Astrocyte (in vitro differentiated cells and primary cell): ENCODE results near the gene GTF3C6. TPM values are rescaled to one million over a fixed set of nuclear protein-coding genes. Genes with fewer than 3 reads are reported as not detected.

Source experiments
- DNase-seq: peaks from one replicate; pipeline ENCODE4 v3.0.0-alpha.2; 2010; ENCODE audit warnings: low read depth
- FAIRE-seq: peaks from 2 replicates; lab custom pipeline; 2011; peaks lifted over from hg19 to GRCh38; lab: Jason Lieb, UNC
- H2AFZ ChIP-seq: 2 replicates; pipeline ENCODE4 v1.6.0; 2012; ENCODE audit warnings: low read depth, low read length, inconsistent platforms
- H3K27ac ChIP-seq: 2 replicates; pipeline ENCODE4 v1.5.1; 2011; ENCODE audit warnings: low read depth, low read length, inconsistent platforms
- H3K27me3 ChIP-seq: 2 replicates; pipeline ENCODE4 v1.6.0; 2011; ENCODE audit warnings: low read length, inconsistent platforms; ENCODE audit not compliant: insufficient read depth
- H3K36me3 ChIP-seq: 2 replicates; pipeline ENCODE4 v1.5.1; 2011; ENCODE audit warnings: low read length, inconsistent platforms; ENCODE audit not compliant: insufficient read depth
- H3K4me1 ChIP-seq: 2 replicates; pipeline ENCODE4 v1.5.1; 2011; ENCODE audit warnings: low read length, inconsistent platforms; ENCODE audit not compliant: insufficient read depth
- H3K4me2 ChIP-seq: 2 replicates; pipeline ENCODE4 v1.6.0; 2012; ENCODE audit warnings: low read length, inconsistent platforms
- H3K4me3 ChIP-seq: 2 replicates; pipeline ENCODE4 v1.5.1; 2011; ENCODE audit warnings: low read depth, mild to moderate bottlenecking, low read length, inconsistent platforms; ENCODE audit not compliant: insufficient read depth
- H3K79me2 ChIP-seq: 2 replicates; pipeline ENCODE4 v1.6.0; 2012; ENCODE audit warnings: mild to moderate bottlenecking, low read length, inconsistent platforms; ENCODE audit not compliant: insufficient read depth
- H3K9ac ChIP-seq: 2 replicates; pipeline ENCODE4 v1.6.0; 2012; ENCODE audit warnings: mild to moderate bottlenecking, low read length, inconsistent platforms
- H3K9me3 ChIP-seq: 2 replicates; pipeline ENCODE4 v1.5.1; 2012; ENCODE audit warnings: low read depth, mild to moderate bottlenecking, low read length, inconsistent platforms; ENCODE audit not compliant: insufficient read depth
- H4K20me1 ChIP-seq: 2 replicates; pipeline ENCODE4 v1.6.0; 2012; ENCODE audit warnings: low read length, inconsistent platforms; ENCODE audit not compliant: insufficient read depth
- H3K27ac Mint-ChIP-seq: one replicate; pipeline ENCODE4 v1.8.0; 2021; ENCODE audit warnings: mild to moderate bottlenecking, mixed read lengths; ENCODE audit not compliant: unreplicated experiment
- H3K27me3 Mint-ChIP-seq: one replicate; pipeline ENCODE4 v1.8.0; 2021; ENCODE audit warnings: low read depth, mixed read lengths; ENCODE audit not compliant: unreplicated experiment
- H3K36me3 Mint-ChIP-seq: one replicate; pipeline ENCODE4 v1.8.0; 2021; ENCODE audit warnings: low read depth, mixed read lengths; ENCODE audit not compliant: unreplicated experiment
- H3K4me1 Mint-ChIP-seq: one replicate; pipeline ENCODE4 v1.8.0; 2021; ENCODE audit warnings: low read depth, mixed read lengths; ENCODE audit not compliant: unreplicated experiment
- H3K4me3 Mint-ChIP-seq: one replicate; pipeline ENCODE4 v1.8.0; 2021; ENCODE audit warnings: mild to moderate bottlenecking, moderate library complexity, mixed read lengths; ENCODE audit not compliant: unreplicated experiment
- H3K9me3 Mint-ChIP-seq: one replicate; pipeline ENCODE4 v1.8.0; 2021; ENCODE audit warnings: mild to moderate bottlenecking, mixed read lengths; ENCODE audit not compliant: unreplicated experiment
- CTCF ChIP-seq: IDR thresholded peaks from 2 replicates; pipeline ENCODE4 v1.5.1; 2011; ENCODE audit warnings: low read depth, mild to moderate bottlenecking, inconsistent platforms, low read length, moderate library complexity; ENCODE audit not compliant: insufficient read depth
- EZH2 ChIP-seq: IDR thresholded peaks from 2 replicates; pipeline ENCODE4 v1.6.1; 2012; ENCODE audit warnings: mild to moderate bottlenecking, low read length, inconsistent platforms; ENCODE audit not compliant: insufficient read depth
- total RNA-seq: library from RNA; stranded (reverse); gene quantifications from 2 replicates; pipeline ENCODE4 v1.2.1, GENCODE V29; 2021

Gene GTF3C6
- total RNA-seq, 1 donor from 2014 or later, result 116 TPM

- peaks cover 11% of the 10 kb centered on the region for H4K20me1 ChIP-seq
- Mint-ChIP-seq H3K36me3 (peaks cover 9% of the 10 kb centered on the region), H3K9me3 (no peaks in the 10 kb centered on the region), H3K4me1 (no peaks in the 10 kb centered on the region), H3K4me3 (no peak overlapping the region), H3K27me3 (no peaks in the 10 kb centered on the region), H3K27ac (no peak overlapping the region)
- TF ChIP-seq EZH2, result no peak
- TF ChIP-seq CTCF, result no peak
- no peak overlapping the region for H3K27ac ChIP-seq
- H3K4me2 ChIP-seq, result no peak overlapping the region
- no peaks in the 10 kb centered on the region for H3K4me1 ChIP-seq
- H3K9me3 ChIP-seq, result no peaks in the 10 kb centered on the region
- no peak overlapping the region for H2AFZ ChIP-seq
- H3K9ac ChIP-seq, result no peak overlapping the region
- DNase-seq (no peak), FAIRE-seq (no peak)
- H3K36me3 ChIP-seq, result peaks cover 30% of the 10 kb centered on the region
- no peaks in the 10 kb centered on the region for H3K27me3 ChIP-seq
- no peak overlapping the region for H3K4me3 ChIP-seq
- H3K79me2 ChIP-seq, result peaks cover 4% of the 10 kb centered on the region
Measured at GRCh38 chr6:110996691-110997090, 38.2 kb downstream of the GTF3C6 start.

- Histone ChIP-seq H3K79me2 (no peaks in the 10 kb centered on the region), H3K27ac (no peak overlapping the region), H3K27me3 (no peaks in the 10 kb centered on the region), H4K20me1 (peaks cover 11% of the 10 kb centered on the region), H2AFZ (no peak overlapping the region), H3K9me3 (no peaks in the 10 kb centered on the region), H3K4me3 (no peak overlapping the region), H3K4me2 (no peak overlapping the region), H3K9ac (no peak overlapping the region), H3K36me3 (peaks cover 31% of the 10 kb centered on the region), H3K4me1 (no peaks in the 10 kb centered on the region)
- DNase-seq (peak; percentile 12), FAIRE-seq (no peak)
- peak; percentile 34 for TF ChIP-seq CTCF
- TF ChIP-seq EZH2, result no peak
- Mint-ChIP-seq H3K9me3 (no peaks in the 10 kb centered on the region), H3K36me3 (peaks cover 7% of the 10 kb centered on the region), H3K4me1 (no peaks in the 10 kb centered on the region), H3K4me3 (no peak overlapping the region), H3K27me3 (no peaks in the 10 kb centered on the region), H3K27ac (no peak overlapping the region)
Measured at GRCh38 chr6:110999634-111000270, 41.2 kb downstream of the GTF3C6 start.

GRCh38 chr6:111002350-111002749 is 43.8 kb downstream of the GTF3C6 start:
- Histone ChIP-seq H3K4me2 (no peak overlapping the region), H2AFZ (no peak overlapping the region), H3K4me1 (no peaks in the 10 kb centered on the region), H4K20me1 (no peaks in the 10 kb centered on the region), H3K79me2 (no peaks in the 10 kb centered on the region), H3K9me3 (no peaks in the 10 kb centered on the region), H3K9ac (no peak overlapping the region), H3K27ac (no peak overlapping the region), H3K4me3 (no peak overlapping the region), H3K27me3 (no peaks in the 10 kb centered on the region), H3K36me3 (peaks cover 28% of the 10 kb centered on the region)
- Mint-ChIP-seq H3K9me3 (no peaks in the 10 kb centered on the region), H3K4me3 (no peak overlapping the region), H3K36me3 (peaks cover 6% of the 10 kb centered on the region), H3K27ac (no peak overlapping the region), H3K27me3 (no peaks in the 10 kb centered on the region), H3K4me1 (no peaks in the 10 kb centered on the region)
- FAIRE-seq (no peak), DNase-seq (no peak)
- no peak for TF ChIP-seq EZH2
- TF ChIP-seq CTCF, result no peak
